Right lobe of liver (tissue), 4 donors: ENCODE data around the gene ZNF594.

ENCODE experiments used
- POLR2A ChIP-seq: fragments of 450-650 bp; IDR thresholded peaks from one replicate; pipeline ENCODE4 v1.6.1; 2017; ENCODE audit warnings: antibody characterized with exemption, mild to moderate bottlenecking
- TF ChIP-seq, protein P1 (sequence below), 4 donors: fragments of 200-600 bp in 3 of 4; fragments of 450-650 bp in 1 of 4; IDR thresholded peaks; one replicate each; pipeline versions ENCODE4 v1.5.1 to v1.8.0; 2016 to 2022; ENCODE audit warnings: antibody characterized with exemption in 4 of 4, mild to moderate bottlenecking in 2 of 4
- donor health status: DM: no; HTN: no; CAD: no.
- donor health status: DM: no; HTN: no; CAD: no.
- donor health status: DM: no; HTN: yes; CAD: no.

DNA sequence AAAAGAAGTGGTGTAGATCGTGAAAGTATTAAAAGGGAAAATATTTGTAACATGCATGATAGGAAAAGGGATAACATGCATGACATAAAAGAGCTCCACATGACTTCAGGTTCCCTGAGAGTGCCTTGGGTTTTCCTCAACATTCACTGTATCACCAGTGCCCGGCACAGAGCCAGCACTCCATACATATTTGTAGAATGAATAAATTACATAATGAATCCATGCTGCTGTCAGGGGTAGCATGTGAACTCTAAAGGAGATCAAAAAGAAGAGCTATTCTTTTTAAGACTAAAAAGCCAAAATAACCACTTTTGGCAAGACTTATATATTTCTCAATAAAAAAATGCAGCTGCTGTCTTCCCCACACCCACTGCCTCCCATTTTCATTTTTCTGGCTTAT lies 2.7 kb upstream of the ZNF594 start:
- TF ChIP-seq, protein P1, sequence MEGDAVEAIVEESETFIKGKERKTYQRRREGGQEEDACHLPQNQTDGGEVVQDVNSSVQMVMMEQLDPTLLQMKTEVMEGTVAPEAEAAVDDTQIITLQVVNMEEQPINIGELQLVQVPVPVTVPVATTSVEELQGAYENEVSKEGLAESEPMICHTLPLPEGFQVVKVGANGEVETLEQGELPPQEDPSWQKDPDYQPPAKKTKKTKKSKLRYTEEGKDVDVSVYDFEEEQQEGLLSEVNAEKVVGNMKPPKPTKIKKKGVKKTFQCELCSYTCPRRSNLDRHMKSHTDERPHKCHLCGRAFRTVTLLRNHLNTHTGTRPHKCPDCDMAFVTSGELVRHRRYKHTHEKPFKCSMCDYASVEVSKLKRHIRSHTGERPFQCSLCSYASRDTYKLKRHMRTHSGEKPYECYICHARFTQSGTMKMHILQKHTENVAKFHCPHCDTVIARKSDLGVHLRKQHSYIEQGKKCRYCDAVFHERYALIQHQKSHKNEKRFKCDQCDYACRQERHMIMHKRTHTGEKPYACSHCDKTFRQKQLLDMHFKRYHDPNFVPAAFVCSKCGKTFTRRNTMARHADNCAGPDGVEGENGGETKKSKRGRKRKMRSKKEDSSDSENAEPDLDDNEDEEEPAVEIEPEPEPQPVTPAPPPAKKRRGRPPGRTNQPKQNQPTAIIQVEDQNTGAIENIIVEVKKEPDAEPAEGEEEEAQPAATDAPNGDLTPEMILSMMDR (IDR thresholded peaks at IDR 0.05) = no peak
- no peak for TF ChIP-seq POLR2A
